Neural cell (in vitro differentiated cells): ENCODE measurements around the gene DSCAM. TPM values are rescaled to one million over a fixed set of nuclear protein-coding genes. Genes with fewer than 3 reads are reported as not detected.

ENCODE experiments used
- H2AFZ ChIP-seq: fragments of 200-600, 300-800 bp; sonication (generic), shearing (Covaris generic); 2 replicates; pipeline ENCODE4 v1.6.0; 2014; ENCODE audit warnings: low read depth, mild to moderate bottlenecking, antibody characterized with exemption, low read length, moderate library complexity
- H3F3A ChIP-seq: fragments of 200-600 bp; shearing (Covaris generic); 2 replicates; pipeline ENCODE4 v1.6.1; 2016; ENCODE audit warnings: mild to moderate bottlenecking, moderate library complexity, mixed read lengths, antibody characterized with exemption, low read length; ENCODE audit not compliant: insufficient read depth, poor library complexity, severe bottlenecking
- H3K27ac ChIP-seq: fragments of 200-600, 300-800 bp; sonication (generic), shearing (Covaris generic); 2 replicates; pipeline ENCODE4 v1.5.1; 2014; ENCODE audit warnings: mild to moderate bottlenecking, low read length, moderate library complexity
- H3K27me3 ChIP-seq: fragments of 300-800, 200-600 bp; sonication (generic), shearing (Covaris generic); 2 replicates; pipeline ENCODE4 v1.6.0; 2014; ENCODE audit warnings: mild to moderate bottlenecking, low read depth, low read length, moderate library complexity; ENCODE audit not compliant: insufficient read depth
- H3K36me3 ChIP-seq: fragments of 300-800, 200-600 bp; sonication (generic), shearing (Covaris generic); 2 replicates; pipeline ENCODE4 v1.5.1; 2014; ENCODE audit warnings: mild to moderate bottlenecking, antibody characterized with exemption, low read length, moderate library complexity; ENCODE audit not compliant: insufficient read depth
- H3K4me2 ChIP-seq: fragments of 300-800, 200-600 bp; sonication (generic), shearing (Covaris generic); 2 replicates; pipeline ENCODE4 v1.6.0; 2014; ENCODE audit warnings: mild to moderate bottlenecking, low read length
- H3K4me3 ChIP-seq: fragments of 300-800, 200-600 bp; sonication (generic), shearing (Covaris generic); 2 replicates; pipeline ENCODE4 v1.5.1; 2014; ENCODE audit warnings: mild to moderate bottlenecking, low read length, moderate library complexity
- H3K79me2 ChIP-seq: fragments of 200-600 bp; shearing (Covaris generic); replicated peaks from 2 replicates; pipeline ENCODE4 v1.6.0; 2014; ENCODE audit warnings: mild to moderate bottlenecking, low read length, moderate library complexity; ENCODE audit not compliant: insufficient read depth
- H3K9ac ChIP-seq: fragments of 300-800, 200-600 bp; sonication (generic), shearing (Covaris generic); 2 replicates; pipeline ENCODE4 v1.6.1; 2016; ENCODE audit warnings: mild to moderate bottlenecking, low read length, mixed read lengths
- H3K9me2 ChIP-seq: fragments of 200-600 bp; shearing (Covaris generic); 2 replicates; pipeline ENCODE4 v1.6.1; 2016; ENCODE audit warnings: mild to moderate bottlenecking, low read length, mixed read lengths; ENCODE audit not compliant: insufficient read depth
- H3K9me3 ChIP-seq: fragments of 200-600, 300-800 bp; sonication (generic), shearing (Covaris generic); 2 replicates; pipeline ENCODE4 v1.6.1; 2016; ENCODE audit warnings: mild to moderate bottlenecking, mixed run types, low read length, moderate library complexity, mixed read lengths
- H4K20me1 ChIP-seq: fragments of 200-600 bp; shearing (Covaris generic); 2 replicates; pipeline ENCODE4 v1.6.1; 2016; ENCODE audit warnings: mild to moderate bottlenecking, mixed run types; ENCODE audit not compliant: insufficient read depth
- CTCF ChIP-seq: fragments of 450-650 bp; IDR thresholded peaks from 2 replicates; pipeline ENCODE4 v1.5.1; 2014; ENCODE audit warnings: antibody characterized with exemption, mild to moderate bottlenecking, moderate library complexity; ENCODE audit not compliant: poor library complexity, severe bottlenecking
- EP300 ChIP-seq: fragments of 450-650 bp; conservative IDR thresholded peaks from 2 replicates; pipeline ENCODE4 v1.6.1; 2014; ENCODE audit warnings: antibody characterized with exemption, mild to moderate bottlenecking, moderate library complexity; ENCODE audit not compliant: poor library complexity, severe bottlenecking
- EZH2 ChIP-seq: fragments of 200-600, 300-800 bp; shearing (Covaris generic), sonication (generic); IDR thresholded peaks from 2 replicates; pipeline ENCODE4 v1.6.1; 2014; ENCODE audit warnings: antibody characterized with exemption, low read length, borderline replicate concordance, mild to moderate bottlenecking; ENCODE audit not compliant: insufficient read depth, poor library complexity, severe bottlenecking
- MXI1 ChIP-seq: fragments of 450-650 bp; conservative IDR thresholded peaks from 2 replicates; pipeline ENCODE4 v1.6.1; 2014; ENCODE audit warnings: antibody characterized with exemption, mild to moderate bottlenecking; ENCODE audit not compliant: poor library complexity, severe bottlenecking
- POLR2AphosphoS5 ChIP-seq: IDR thresholded peaks from 2 replicates; pipeline ENCODE4 v1.6.1; 2012
- RAD21 ChIP-seq: fragments of 450-650 bp; conservative IDR thresholded peaks from 2 replicates; pipeline ENCODE4 v1.6.1; 2014; ENCODE audit warnings: antibody characterized with exemption, mild to moderate bottlenecking, moderate library complexity
- REST ChIP-seq: IDR thresholded peaks from 2 replicates; pipeline ENCODE4 v1.6.1; 2012; ENCODE audit warnings: borderline replicate concordance
- SMC3 ChIP-seq: fragments of 450-650 bp; conservative IDR thresholded peaks from 2 replicates; pipeline ENCODE4 v1.6.1; 2014; ENCODE audit warnings: antibody characterized with exemption, mild to moderate bottlenecking, moderate library complexity; ENCODE audit not compliant: poor library complexity
- TAF1 ChIP-seq: IDR thresholded peaks from 2 replicates; pipeline ENCODE4 v1.6.1; 2012; ENCODE audit warnings: low read depth
- polyA plus RNA-seq: library from polyadenylated mRNA; depleted of rRNA; stranded (reverse); fragments of >200 nt; gene quantifications from 2 replicates; pipeline ENCODE4 v1.2.3, GENCODE V29; 2014

The DSCAM gene
- polyA plus RNA-seq, 1 donor from 2014 or later = 5.3 TPM

- H3K4me2 ChIP-seq = no peak overlapping the region
- H3K9ac ChIP-seq = no peak overlapping the region
- no peak for TF ChIP-seq EZH2
- TF ChIP-seq REST = no peak
- TF ChIP-seq SMC3 = no peak
- no peak for TF ChIP-seq RAD21
- TF ChIP-seq EP300 = no peak
- TF ChIP-seq CTCF = no peak
- TF ChIP-seq MXI1 = no peak
- no peak for TF ChIP-seq POLR2AphosphoS5
- TF ChIP-seq TAF1 = no peak
- H3K9me3 ChIP-seq = no peaks in the 10 kb centered on the region
- H3K79me2 ChIP-seq = no peaks in the 10 kb centered on the region
- H4K20me1 ChIP-seq = no peaks in the 10 kb centered on the region
- no peaks in the 10 kb centered on the region for H3F3A ChIP-seq
- no peak overlapping the region for H3K4me3 ChIP-seq
- H3K9me2 ChIP-seq = no peaks in the 10 kb centered on the region
- H3K36me3 ChIP-seq = no peaks in the 10 kb centered on the region
- no peaks in the 10 kb centered on the region for H3K27me3 ChIP-seq
- H2AFZ ChIP-seq = no peak overlapping the region
- no peak overlapping the region for H3K27ac ChIP-seq
These were observed 592.2 kb downstream of the DSCAM start for GRCh38 chr21:40254540-40255465.

- H3K9ac ChIP-seq = no peak overlapping the region
- no peak for TF ChIP-seq EP300
- TF ChIP-seq REST = no peak
- H3K4me2 ChIP-seq = no peak overlapping the region
- H4K20me1 ChIP-seq = no peaks in the 10 kb centered on the region
- H3K79me2 ChIP-seq = no peaks in the 10 kb centered on the region
- H3K36me3 ChIP-seq = no peaks in the 10 kb centered on the region
- no peak overlapping the region for H3K4me3 ChIP-seq
- H3K9me3 ChIP-seq = no peaks in the 10 kb centered on the region
- no peaks in the 10 kb centered on the region for H3K27me3 ChIP-seq
- H2AFZ ChIP-seq = no peak overlapping the region
- H3K27ac ChIP-seq = no peak overlapping the region
- H3F3A ChIP-seq = no peaks in the 10 kb centered on the region
- no peaks in the 10 kb centered on the region for H3K9me2 ChIP-seq
These were observed 593.8 kb downstream of the DSCAM start for GRCh38 chr21:40253112-40253511.
